ENCODE results near the gene CPNE4. TPM values are rescaled to one million over a fixed set of nuclear protein-coding genes. Genes with fewer than 3 reads are reported as not detected.

Gene CPNE4
- total RNA-seq, 1 experiment from 2014 or later = 0.29 TPM

DNA sequence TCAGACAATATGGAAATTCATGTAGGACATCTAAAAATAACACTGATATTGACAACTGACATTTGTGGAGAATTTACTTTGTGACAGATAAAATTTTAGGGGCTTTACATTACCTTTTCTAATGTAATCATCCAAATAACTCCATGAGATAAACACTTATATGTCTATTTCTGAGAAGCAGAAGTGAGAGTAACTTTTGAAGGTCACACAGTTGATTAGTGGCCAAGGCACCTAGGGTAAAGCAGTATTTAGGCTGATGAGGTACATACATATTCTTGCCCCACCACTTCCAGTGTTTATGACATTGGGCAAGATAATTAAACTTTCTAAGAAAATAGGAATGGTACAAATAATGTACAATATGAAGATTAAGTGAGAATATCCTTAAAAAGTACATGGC, 248.4 kb downstream of the CPNE4 start:
- Histone ChIP-seq H3K27ac (no peak overlapping the region), H3K36me3 (no peaks in the 10 kb centered on the region), H3K4me3 (no peak overlapping the region), H3K9me3 (replicated peaks) (no peaks in the 10 kb centered on the region), H3K27me3 (replicated peaks) (no peaks in the 10 kb centered on the region), H3K4me1 (replicated peaks) (no peaks in the 10 kb centered on the region)
- no peak for DNase-seq (ENCODE audit: low read depth in 1 of 2, low spot score in 2 of 2)

DNA sequence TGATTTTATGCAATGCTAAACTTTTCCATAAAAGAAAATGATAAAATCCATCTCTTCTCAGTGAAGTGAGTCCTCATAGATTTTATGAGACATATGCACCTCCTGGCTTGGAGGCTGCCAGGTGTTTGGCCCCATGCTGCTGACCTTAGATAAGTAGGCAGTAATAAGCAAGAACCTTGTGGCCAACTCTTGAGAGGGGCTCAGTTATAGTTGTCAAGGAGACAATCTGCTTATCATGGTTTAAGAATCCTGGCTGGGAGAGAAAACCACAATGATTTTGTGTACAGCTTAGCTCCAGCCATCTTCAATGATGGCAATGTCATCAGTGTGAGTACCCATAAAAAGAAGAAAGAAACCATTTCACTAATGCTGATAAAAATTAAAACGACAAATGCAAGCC, 252.1 kb downstream of the CPNE4 start:
- H3K9me3 ChIP-seq (replicated peaks) = no peaks in the 10 kb centered on the region
- no peak overlapping the region for H3K4me3 ChIP-seq
- no peak for DNase-seq (ENCODE audit: low read depth in 1 of 2, low spot score in 2 of 2)
- no peaks in the 10 kb centered on the region for H3K4me1 ChIP-seq (replicated peaks)
- no peaks in the 10 kb centered on the region for H3K27me3 ChIP-seq (replicated peaks)
- no peak overlapping the region for H3K27ac ChIP-seq
- H3K36me3 ChIP-seq = no peaks in the 10 kb centered on the region

DNA sequence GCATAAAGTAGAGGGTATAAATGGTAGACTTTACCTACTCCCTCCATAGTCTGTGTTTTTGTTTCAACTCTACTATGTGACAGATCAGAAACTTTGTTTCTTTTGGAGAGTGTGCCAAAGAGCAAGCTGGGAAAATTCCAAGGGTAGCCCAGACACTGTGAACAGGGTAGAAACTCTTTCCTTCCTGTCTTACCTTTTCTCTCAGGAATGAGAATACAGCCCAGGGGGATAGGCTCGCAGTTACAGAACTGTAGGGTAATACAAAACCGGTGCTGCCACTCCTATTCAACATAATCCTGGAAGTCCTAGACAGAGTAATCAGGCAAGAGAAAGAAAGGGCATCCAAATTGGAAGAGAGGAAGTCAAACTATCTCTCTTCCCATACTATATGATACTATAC, 256.3 kb downstream of the CPNE4 start:
- H3K4me3 ChIP-seq = no peak overlapping the region
- H3K27ac ChIP-seq = no peak overlapping the region
- no peaks in the 10 kb centered on the region for H3K9me3 ChIP-seq (replicated peaks)
- no peaks in the 10 kb centered on the region for H3K27me3 ChIP-seq (replicated peaks)
- no peak for DNase-seq (ENCODE audit: low read depth in 1 of 2, low spot score in 2 of 2)
- H3K4me1 ChIP-seq (replicated peaks) = no peaks in the 10 kb centered on the region
- no peaks in the 10 kb centered on the region for H3K36me3 ChIP-seq

DNA sequence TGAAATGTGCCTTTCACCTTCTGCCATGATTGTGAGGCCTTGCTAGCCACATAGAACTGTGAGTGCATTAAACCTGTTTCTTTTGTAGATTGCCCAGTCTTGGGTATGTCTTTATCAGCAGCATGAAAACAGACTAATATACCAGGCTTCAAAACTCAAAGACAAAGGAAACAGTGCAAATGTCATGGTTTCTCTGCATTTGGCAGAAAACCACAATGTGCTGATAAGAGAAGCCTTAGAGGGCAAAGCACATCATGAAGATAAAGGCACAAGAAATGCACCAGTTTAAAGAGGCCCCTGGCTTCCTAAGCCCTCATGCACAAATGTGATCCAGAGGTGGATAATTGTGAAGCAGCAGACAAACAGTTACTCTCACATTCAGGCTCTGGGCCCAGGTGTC, 259.2 kb downstream of the CPNE4 start:
- Histone ChIP-seq H3K9me3 (replicated peaks) (no peaks in the 10 kb centered on the region), H3K36me3 (no peaks in the 10 kb centered on the region), H3K4me3 (no peak overlapping the region), H3K27me3 (replicated peaks) (no peaks in the 10 kb centered on the region), H3K4me1 (replicated peaks) (no peaks in the 10 kb centered on the region), H3K27ac (no peak overlapping the region)
- no peak for DNase-seq (ENCODE audit: low read depth in 1 of 2, low spot score in 2 of 2)

DNA sequence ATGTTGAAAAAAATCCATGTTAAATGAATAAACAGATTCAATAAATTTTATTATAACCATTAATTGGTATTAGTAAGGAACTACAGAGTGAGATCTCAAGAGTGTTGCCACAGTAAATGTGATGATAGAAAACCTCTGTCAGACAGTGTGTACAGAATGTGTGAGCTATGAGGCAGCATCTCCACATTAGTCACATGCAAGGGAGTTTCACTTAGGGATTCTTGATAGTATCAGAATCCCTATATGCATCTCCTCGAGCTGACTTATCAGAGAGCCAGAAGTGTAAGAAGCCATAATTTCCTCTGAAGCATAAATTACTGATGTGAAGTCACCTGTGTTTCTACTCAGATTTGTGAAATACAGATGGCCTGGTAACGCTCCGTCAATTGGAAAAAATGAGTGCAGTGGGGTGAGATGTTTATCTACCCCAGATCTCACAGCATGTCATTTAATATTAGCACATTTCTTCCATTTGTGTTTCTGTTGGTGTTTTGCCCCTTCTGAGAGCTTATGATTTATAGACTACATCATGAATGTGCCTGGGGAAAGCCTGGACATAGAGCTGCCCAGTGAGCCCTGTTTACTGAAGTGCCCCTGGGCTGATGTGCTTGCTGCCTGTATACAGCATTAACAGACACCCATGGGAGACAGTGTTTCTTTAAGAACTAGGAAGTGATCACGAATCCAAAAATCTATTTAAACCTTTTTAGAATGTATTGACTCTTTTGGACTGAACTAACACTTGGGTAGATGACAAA, 262.4 kb downstream of the CPNE4 start:
- Histone ChIP-seq H3K4me3 (no peak overlapping the region), H3K9me3 (replicated peaks) (no peaks in the 10 kb centered on the region), H3K4me1 (replicated peaks) (no peaks in the 10 kb centered on the region), H3K36me3 (no peaks in the 10 kb centered on the region), H3K27me3 (replicated peaks) (0 out of 2 replicates have a peak, but pooled peaks cover 4% of the 10 kb centered on the region), H3K27ac (no peak overlapping the region)
- no peak for DNase-seq (ENCODE audit: low read depth in 1 of 2, low spot score in 2 of 2)

DNA sequence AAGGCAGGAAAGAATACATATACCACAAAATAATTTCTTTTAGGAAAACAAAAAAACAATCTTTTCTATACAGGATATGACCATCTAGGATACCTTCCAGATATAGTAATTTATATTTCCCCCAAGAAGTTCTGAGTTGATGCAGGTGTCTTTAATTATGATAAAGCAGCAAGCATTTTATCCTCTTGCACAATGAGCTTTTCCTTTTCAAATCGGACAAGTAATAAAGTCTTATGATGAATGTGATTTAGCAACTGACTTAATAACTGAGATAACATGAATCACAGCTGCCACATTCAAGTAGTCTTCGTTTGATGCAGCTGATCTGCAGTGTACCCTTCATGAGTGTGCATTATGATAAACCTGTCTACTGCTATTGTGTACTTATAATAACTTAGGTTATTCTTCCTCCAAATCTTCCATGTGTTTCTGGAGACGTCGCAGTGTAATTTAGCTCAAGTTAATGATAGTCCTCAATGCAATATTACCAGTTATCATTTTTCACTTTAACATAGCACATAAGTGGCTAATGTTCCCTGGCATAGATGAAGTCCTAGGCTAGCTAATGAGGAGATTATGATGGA, 271.7 kb downstream of the CPNE4 start:
- H3K9me3 ChIP-seq (replicated peaks) = no peaks in the 10 kb centered on the region
- no peak overlapping the region for H3K4me3 ChIP-seq
- no peaks in the 10 kb centered on the region for H3K36me3 ChIP-seq
- no peak overlapping the region for H3K27ac ChIP-seq
- no peaks in the 10 kb centered on the region for H3K4me1 ChIP-seq (replicated peaks)
- no peak for DNase-seq (ENCODE audit: low read depth in 1 of 2, low spot score in 2 of 2)
- no peaks in the 10 kb centered on the region for H3K27me3 ChIP-seq (replicated peaks)

DNA sequence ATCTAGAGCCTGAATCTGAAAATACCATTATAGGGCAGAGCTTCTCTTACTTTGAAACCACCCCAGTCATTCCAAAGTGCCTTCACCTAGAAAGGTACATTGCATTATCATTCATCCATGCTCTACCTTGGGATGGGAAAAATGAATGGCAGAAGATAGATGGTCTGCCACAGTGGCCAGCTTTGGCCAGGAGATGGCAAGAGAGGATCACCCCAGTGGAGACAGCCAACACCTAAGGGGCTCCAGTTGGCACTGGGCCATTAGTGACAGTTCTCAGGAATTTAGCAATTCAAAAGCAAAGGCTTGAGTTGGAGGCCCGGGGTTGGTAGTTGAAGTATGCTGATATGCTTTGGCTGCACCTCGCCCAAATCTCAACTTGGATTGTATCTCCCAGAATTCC, 278.4 kb downstream of the CPNE4 start:
- H3K27ac ChIP-seq = no peak overlapping the region
- no peaks in the 10 kb centered on the region for H3K9me3 ChIP-seq (replicated peaks)
- no peak overlapping the region for H3K4me3 ChIP-seq
- no peak for DNase-seq (ENCODE audit: low read depth in 1 of 2, low spot score in 2 of 2)
- no peaks in the 10 kb centered on the region for H3K27me3 ChIP-seq (replicated peaks)
- no peaks in the 10 kb centered on the region for H3K4me1 ChIP-seq (replicated peaks)
- no peaks in the 10 kb centered on the region for H3K36me3 ChIP-seq

DNA sequence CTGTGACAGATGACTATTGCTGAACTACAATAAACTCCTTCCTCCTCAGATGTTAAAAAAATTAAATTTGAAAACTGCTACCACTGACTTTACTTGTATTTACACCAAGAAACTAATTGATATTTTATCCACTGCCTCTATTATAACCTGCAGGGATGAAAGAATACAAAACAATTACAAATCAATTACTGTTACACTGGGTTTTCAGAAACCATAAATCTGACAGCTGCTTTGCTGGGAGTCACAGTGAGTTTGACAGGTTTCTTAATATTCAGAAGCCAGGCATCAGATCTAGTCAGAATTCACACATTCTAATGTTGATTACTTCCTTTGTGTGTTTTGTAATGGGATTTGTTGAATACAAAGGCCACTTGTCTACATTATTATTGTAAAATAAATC, 279.4 kb downstream of the CPNE4 start:
- H3K27ac ChIP-seq = no peak overlapping the region
- no peaks in the 10 kb centered on the region for H3K9me3 ChIP-seq (replicated peaks)
- no peak overlapping the region for H3K4me3 ChIP-seq
- DNase-seq (ENCODE audit: low read depth in 1 of 2, low spot score in 2 of 2) = no peak
- H3K4me1 ChIP-seq (replicated peaks) = no peaks in the 10 kb centered on the region
- no peaks in the 10 kb centered on the region for H3K27me3 ChIP-seq (replicated peaks)
- no peaks in the 10 kb centered on the region for H3K36me3 ChIP-seq

DNA sequence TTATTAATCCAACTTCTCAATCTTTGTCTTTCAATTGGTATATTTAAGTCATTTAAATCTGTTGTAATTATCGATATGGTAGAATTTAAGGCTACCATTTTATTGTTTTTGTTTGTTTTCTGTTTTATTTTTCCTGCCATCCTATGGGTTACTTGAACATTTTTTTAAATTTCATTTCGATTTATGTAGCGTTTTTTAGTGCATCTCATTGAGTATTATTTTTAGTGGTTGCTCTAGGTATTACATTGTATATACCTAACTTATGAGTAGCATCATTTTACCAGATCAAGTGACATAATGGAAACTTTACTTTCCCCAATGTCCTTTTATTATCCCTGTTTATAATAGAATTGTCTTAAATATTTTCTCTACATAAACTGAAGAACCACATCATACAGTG, 284.6 kb downstream of the CPNE4 start:
- H3K9me3 ChIP-seq (replicated peaks) = no peaks in the 10 kb centered on the region
- no peaks in the 10 kb centered on the region for H3K27me3 ChIP-seq (replicated peaks)
- no peaks in the 10 kb centered on the region for H3K36me3 ChIP-seq
- no peak for DNase-seq (ENCODE audit: low read depth in 1 of 2, low spot score in 2 of 2)
- H3K27ac ChIP-seq = no peak overlapping the region
- no peaks in the 10 kb centered on the region for H3K4me1 ChIP-seq (replicated peaks)
- no peak overlapping the region for H3K4me3 ChIP-seq

DNA sequence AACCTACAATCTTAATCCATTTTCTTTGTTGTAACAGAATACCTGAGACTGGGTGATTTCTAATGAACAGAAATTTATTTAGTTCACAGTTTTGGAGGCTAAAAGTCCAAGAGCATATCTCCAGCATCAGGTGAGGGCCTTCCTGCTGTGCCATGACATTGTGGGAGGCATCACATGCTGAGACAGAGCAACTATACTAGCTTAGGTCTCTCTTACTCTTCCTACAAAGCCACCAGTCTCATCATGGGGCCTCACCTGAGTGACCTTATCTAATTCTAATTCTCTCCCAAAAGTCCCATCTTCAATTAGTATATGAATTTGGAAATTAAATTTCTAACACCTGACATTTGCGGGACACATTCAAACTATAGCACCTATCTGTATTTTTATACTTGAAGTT, 285.0 kb downstream of the CPNE4 start:
- H3K9me3 ChIP-seq (replicated peaks) = no peaks in the 10 kb centered on the region
- no peak overlapping the region for H3K27ac ChIP-seq
- no peaks in the 10 kb centered on the region for H3K4me1 ChIP-seq (replicated peaks)
- no peaks in the 10 kb centered on the region for H3K36me3 ChIP-seq
- no peak for DNase-seq (ENCODE audit: low read depth in 1 of 2, low spot score in 2 of 2)
- no peak overlapping the region for H3K4me3 ChIP-seq
- no peaks in the 10 kb centered on the region for H3K27me3 ChIP-seq (replicated peaks)

DNA sequence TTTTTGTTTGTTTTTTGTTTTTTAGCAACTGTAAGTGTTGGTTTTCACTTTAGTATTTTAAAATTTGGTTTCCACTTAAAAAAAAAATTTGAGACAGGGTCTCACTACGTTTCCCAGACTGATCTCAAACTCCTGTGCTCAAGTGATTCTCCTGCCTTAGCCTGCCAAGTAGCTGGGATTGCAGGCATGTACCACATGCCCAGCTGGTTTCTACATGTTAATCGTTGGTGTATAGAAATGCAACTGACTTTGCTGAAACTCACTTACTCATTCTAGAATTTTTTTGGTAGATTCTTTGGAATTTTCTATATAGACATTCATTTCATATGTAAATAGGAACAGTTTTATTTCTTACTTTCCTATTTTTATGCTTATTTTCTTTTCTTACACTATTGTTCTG, 287.3 kb downstream of the CPNE4 start:
- H3K27ac ChIP-seq = no peak overlapping the region
- H3K9me3 ChIP-seq (replicated peaks) = no peaks in the 10 kb centered on the region
- no peaks in the 10 kb centered on the region for H3K4me1 ChIP-seq (replicated peaks)
- no peaks in the 10 kb centered on the region for H3K36me3 ChIP-seq
- no peaks in the 10 kb centered on the region for H3K27me3 ChIP-seq (replicated peaks)
- H3K4me3 ChIP-seq = no peak overlapping the region
- no peak for DNase-seq (ENCODE audit: low read depth in 1 of 2, low spot score in 2 of 2)

DNA sequence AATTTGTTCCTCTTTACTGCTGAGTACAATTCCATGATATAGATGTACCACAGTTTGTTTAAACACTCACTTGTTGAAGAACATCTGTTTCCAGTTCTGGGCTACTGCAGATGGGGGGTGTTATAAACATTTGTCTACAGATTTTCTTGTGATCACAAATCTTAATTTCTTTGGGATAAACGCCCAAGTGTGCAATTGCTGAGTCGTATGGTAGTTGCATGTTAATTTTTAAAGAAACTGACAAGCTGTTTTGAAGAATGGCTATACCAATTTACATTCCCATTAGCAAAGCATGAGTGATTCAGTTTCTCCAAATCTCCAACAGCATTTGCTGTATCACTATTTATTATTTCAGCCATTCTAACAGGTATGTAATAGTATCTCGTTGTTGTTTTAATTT, 290.0 kb downstream of the CPNE4 start:
- no peak overlapping the region for H3K4me3 ChIP-seq
- no peaks in the 10 kb centered on the region for H3K27me3 ChIP-seq (replicated peaks)
- DNase-seq (ENCODE audit: low read depth in 1 of 2, low spot score in 2 of 2) = no peak
- no peaks in the 10 kb centered on the region for H3K36me3 ChIP-seq
- no peak overlapping the region for H3K27ac ChIP-seq
- H3K4me1 ChIP-seq (replicated peaks) = no peaks in the 10 kb centered on the region
- H3K9me3 ChIP-seq (replicated peaks) = no peaks in the 10 kb centered on the region

DNA sequence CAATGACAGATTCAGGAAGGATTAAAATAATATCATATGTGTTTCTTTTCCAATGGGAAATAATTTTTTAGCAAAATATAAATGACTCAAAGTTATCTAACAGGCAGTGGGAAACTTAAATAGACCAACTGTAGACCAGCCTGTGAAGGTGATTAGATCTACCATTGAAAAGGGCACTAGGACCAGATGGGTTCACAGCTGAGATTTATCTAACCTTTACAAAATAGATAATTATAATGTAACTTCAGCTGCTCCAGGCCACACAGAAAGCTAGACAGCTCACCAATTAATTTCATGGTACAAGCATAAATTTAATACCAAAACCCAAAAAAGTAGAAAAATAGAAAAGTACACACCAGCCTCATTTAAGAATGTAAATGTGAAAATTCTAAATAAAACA, 291.7 kb downstream of the CPNE4 start:
- H3K9me3 ChIP-seq (replicated peaks) = no peaks in the 10 kb centered on the region
- DNase-seq (ENCODE audit: low read depth in 1 of 2, low spot score in 2 of 2) = no peak
- H3K4me3 ChIP-seq = no peak overlapping the region
- no peaks in the 10 kb centered on the region for H3K4me1 ChIP-seq (replicated peaks)
- no peaks in the 10 kb centered on the region for H3K36me3 ChIP-seq
- H3K27ac ChIP-seq = no peak overlapping the region
- no peaks in the 10 kb centered on the region for H3K27me3 ChIP-seq (replicated peaks)

DNA sequence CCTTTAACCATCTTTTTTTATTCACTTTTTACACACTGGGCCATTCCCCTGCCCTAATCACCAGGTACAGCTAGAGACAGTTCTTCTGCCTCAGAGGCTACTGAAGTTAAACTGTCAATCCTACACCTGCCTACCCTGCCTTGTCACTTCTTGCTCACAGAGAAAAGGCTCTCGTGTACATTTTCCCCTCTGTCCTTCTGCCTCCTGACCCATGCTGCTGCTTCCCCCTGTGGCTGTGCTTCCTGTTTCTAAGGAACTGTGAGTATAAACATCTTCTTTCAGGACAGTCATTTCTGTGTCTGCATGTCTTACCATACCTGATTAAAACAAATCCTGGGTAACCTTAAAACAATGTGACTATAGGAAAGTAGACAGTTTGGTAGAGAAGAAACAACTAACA, 295.6 kb downstream of the CPNE4 start:
- H3K27me3 ChIP-seq (replicated peaks) = no peaks in the 10 kb centered on the region
- H3K4me3 ChIP-seq = no peak overlapping the region

DNA sequence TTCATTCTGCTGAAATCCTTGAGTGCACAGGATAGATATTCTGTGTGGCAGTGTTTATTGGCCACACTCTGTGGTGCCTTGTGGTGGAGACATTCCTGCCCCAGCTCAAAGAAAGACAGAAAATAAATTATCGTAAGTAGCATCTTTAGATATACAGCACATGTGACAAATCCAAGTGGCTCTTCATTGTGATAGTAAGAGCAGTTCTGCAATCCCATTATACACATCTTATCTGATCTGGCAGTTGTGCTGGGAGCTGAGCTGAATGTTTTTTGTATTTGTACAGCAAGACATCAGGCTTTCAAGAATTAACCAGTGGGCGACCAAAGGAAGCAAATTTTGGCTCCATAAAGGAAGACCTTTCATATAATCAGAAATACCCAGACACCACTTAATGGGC, 296.7 kb downstream of the CPNE4 start:
- Histone ChIP-seq H3K27ac (no peak overlapping the region), H3K4me1 (replicated peaks) (no peaks in the 10 kb centered on the region), H3K4me3 (no peak overlapping the region), H3K36me3 (no peaks in the 10 kb centered on the region), H3K27me3 (replicated peaks) (no peaks in the 10 kb centered on the region), H3K9me3 (replicated peaks) (no peaks in the 10 kb centered on the region)
- no peak for DNase-seq (ENCODE audit: low read depth in 1 of 2, low spot score in 2 of 2)

More for the DNA sequence above, 295.6 kb downstream of the CPNE4 start:
- no peaks in the 10 kb centered on the region for H3K36me3 ChIP-seq
- no peaks in the 10 kb centered on the region for H3K4me1 ChIP-seq (replicated peaks)
- DNase-seq (ENCODE audit: low read depth in 1 of 2, low spot score in 2 of 2) = no peak
- H3K9me3 ChIP-seq (replicated peaks) = no peaks in the 10 kb centered on the region
- no peak overlapping the region for H3K27ac ChIP-seq
